Activated CD4-positive, CD25-positive, alpha-beta regulatory T cell (primary cell): ENCODE data around the gene CAMTA1.
"Not testable (repeated sequence)": the region's sequence is repeated elsewhere in the genome, so short reads cannot be mapped to it uniquely, and the experiment has no call there.

Experiments used
- DNase-seq, 4 experiments: peaks; one replicate each; lab custom pipeline; 2025; lab: John Stamatoyannopoulos, UW

CAMTA1 gene

GRCh38 chr1:7150724-7151280 lies 365.5 kb downstream of the CAMTA1 start:
- DNase-seq = no peak

- DNase-seq = no peak
Measured at GRCh38 chr1:7151978-7152377, 366.7 kb downstream of the CAMTA1 start.

DNA sequence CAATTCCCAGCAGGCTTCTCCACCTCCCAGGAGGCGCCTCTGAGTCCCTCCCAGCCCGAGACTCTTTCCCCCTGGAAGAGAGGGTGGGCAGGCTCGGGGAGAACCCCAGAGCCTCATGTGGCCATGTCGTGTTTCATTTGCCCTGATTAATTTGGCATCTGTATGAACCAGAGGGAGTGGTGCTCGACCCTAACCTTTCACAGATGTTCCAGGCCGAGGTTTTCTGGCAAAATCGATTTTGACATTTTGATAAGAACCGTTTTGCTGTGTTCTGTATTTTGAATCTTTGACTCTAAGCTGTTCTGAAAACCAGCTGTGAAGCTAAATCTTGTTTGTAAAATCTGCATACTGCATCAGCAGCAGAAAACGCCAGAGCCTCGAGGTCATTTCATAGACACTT lies 367.4 kb downstream of the CAMTA1 start:
- no peak for DNase-seq

DNA sequence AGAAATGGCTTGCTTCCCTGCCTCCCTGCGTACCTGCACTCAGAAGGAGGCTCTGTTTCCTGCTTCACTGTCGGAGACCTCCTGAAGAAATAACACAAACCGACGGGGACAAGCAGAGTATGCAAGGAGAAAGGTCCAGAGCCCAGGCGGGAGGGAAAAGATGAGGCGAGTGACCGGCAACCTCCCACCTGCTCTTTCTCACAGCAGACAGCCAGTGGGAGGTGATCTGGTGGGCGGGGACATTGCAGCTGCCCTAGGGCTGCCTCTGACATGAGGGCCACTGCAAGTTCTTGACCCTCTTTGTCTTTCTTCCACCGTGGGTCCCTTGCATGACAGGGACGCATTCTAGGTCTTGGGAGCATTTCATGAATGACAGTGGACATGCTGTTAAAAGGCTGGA lies 368.2 kb downstream of the CAMTA1 start:
- DNase-seq = no peak

DNA sequence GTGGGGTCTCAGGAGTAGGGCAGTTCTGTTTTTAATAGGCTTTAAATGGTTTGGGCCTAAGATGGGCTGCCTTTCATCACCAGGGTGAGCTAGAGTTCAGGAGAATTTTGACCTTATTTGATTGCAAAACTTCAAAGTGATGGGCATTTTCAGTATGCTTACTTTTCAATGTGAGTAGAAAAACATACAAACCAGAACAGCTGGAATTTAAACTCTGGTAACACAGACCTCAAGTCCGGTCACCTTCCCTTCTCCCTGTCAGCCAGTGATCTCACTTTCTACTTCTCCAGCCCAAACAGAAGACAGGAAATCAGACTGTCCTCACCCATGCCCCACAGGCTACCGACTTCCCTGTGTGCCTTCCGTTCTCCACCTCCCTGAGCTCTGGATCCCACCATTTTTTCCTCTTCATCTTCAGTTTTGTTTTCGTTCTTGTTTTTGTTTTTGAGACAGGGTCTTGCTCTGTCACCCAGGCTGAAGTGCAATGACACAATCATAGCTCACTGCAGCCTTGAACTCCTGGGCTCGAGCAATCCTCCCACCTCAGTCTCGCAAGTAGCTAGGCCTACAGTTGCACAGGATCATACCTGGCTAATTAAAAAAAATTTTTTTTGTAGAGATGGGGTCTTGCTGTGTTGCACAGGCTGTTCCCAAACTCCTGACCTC lies 374.0 kb downstream of the CAMTA1 start:
- DNase-seq = no peak

DNA sequence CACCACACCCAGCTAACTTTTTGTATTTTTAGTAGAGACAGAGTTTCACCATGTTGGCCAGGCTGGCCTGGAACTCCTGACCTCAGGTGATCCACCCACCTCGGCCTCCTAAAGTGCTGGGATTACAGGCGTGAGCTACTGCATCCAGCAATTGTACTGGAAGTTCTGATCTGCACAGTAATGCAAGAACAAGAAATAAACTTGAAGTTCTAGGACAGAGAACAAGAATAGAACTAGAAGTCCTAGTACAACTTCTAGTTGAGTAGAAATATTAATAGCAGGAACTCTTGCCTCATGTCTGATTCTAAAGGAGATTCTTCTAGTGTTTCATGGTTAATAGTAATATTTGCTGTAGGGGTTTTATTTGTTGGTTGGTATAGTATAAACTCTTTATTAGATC lies 383.3 kb downstream of the CAMTA1 start:
- DNase-seq = not testable (repeated sequence)

DNA sequence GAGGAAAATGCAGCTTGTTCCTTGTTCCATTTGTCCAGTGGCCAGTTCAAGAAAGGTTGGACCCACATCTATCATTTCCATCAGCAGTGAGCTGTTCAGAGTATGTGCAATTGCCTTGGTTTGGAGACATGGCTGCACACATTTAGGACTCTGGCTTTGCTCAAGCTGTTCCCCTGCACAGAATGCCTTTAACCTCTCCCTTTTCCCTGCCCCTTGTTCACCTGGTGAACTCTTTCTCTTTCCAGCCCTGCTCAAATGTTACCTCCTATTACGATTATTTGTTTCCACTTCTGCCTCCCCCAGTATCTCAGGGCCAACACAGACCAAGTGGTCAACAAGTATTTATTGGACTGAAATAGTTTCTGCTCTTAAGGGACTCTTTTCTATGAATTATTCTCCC lies 385.9 kb downstream of the CAMTA1 start:
- DNase-seq = no peak

DNA sequence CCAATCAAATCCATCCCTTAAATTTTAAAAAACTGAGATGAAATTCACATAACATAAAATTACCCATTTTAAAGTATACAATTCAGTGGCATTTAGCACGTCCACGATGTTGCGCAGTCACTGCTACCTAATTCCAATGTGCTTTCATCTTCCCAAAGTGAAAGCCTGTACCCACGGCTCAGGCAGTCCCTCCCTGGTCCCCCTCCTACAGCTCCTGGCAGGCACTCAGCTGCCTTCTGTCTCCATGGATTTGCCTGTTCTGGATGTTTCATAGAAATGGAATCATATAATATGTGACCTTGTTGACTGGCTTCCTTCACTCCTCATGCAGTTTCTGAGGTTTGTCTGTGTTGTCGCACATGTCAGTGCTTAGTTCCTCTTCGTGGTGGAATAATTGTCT lies 386.3 kb downstream of the CAMTA1 start:
- DNase-seq = no peak

DNA sequence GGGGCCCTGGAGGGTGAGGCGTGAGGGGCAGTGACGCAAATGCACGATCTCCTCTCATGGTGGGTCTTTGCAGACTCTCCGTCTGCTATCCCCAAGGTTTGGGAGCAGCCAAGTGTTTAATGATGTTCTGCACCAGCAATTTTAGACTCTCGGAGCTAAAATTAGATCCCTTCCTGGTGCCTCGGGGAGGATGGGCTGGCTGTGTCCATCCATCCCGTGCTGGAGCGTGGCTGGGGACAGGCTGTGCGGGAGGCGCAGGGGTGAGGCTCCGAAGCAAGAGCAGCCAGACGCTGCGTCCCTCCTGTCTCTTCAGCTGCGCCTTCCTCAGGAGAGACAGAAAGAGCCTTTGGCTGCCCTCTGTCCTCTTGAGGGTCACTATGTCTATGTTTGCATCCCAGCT lies 387.6 kb downstream of the CAMTA1 start:
- DNase-seq = no peak

GRCh38 chr1:7174561-7174960 lies 389.3 kb downstream of the CAMTA1 start:
- no peak for DNase-seq

- no peak for DNase-seq
Measured at GRCh38 chr1:7174980-7175906, 390.0 kb downstream of the CAMTA1 start.

GRCh38 chr1:7177021-7177420 lies 391.8 kb downstream of the CAMTA1 start:
- DNase-seq = no peak

- no peak for DNase-seq
Measured at GRCh38 chr1:7177438-7178146, 392.3 kb downstream of the CAMTA1 start.

- DNase-seq = no peak
Measured at GRCh38 chr1:7178336-7178735, 393.1 kb downstream of the CAMTA1 start.

DNA sequence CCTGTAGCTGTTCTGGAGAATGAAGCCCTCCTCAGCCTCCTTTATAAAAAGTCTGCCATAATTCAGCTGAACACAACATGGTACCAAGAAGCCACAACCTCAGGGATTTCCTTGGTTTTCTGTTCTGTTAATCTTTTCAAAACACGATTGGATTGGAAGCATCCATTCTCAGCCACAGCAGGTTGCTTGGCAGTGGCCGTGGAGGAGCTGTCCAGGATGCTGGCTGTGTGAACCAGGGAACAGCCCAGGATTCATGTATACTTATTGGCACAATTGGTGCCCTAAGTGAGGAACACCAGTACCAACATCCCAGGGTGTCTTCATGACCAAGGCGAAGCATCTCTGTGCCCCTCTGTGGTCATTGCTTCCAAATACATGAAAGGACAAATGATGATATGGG lies 393.5 kb downstream of the CAMTA1 start:
- DNase-seq = no peak

DNA sequence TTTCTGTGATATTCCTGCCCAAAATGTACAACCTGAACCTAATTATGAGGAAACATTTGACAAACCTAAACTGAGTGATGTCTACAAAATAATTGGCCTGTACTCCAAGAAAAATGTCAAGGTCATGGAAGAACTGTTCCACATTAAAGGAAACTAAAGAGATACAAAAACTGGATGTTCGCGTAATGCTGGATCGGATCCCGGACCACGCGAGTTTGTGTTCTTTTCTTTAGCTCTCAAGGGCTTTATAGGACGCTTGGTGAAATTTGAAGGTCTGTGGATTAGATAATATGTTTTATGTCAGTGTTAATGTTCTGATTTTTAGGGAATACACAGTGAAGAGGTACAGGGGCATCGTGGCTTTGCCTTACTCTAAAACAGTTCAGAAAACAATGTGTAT lies 400.5 kb downstream of the CAMTA1 start:
- DNase-seq = no peak

DNA sequence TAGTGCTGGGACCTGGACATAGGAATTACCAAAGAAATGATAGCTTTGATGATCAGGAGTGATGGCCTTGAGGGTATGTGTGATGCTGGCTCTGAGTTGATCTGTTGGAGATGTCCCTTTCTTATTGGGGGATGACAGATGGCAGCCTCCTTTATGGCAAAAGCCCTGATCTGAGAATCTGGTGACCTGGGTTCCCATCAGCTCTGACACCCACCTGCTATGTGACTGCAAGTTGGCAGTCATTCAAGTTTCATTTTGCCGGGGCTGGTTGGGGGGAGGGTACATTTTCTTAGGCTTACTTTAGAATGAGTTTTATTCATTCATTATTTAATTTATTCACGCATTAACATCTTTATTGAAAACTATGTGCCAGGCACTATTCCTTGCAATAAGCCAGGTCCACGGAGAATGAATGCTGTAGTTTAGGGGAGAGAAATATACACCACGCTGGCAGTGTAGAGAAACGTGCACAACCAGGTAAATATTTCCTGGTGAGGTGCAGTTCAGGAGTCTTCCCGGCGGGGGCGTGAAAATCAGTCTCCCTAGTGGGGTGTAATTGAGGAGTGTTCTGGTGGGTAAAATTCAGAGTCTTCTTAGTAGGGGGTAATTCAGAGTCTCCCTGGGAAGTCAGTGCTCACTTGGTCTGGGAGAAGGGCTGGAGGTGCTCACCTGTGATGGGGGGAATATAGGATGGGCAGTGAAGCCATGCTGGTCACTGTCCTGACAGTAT lies 401.3 kb downstream of the CAMTA1 start:
- no peak for DNase-seq

DNA sequence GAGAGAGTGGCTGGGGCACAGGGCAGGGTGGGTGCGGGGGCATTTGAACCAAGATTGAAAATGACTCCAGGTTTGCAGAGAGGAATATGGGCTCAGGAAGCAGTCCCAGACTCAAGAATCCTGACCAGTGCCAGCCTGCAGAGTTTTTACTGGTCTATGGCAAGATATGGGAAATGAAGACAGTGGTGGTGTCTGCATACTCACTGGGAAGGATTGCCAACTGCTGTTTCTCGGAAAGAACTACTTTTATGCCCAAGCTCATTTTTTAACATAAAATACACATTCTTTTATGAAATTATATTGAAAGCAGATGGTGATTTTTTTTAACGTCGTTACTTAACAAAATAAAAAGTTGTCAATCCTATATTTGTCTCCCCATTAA lies 401.8 kb downstream of the CAMTA1 start:
- DNase-seq = no peak

DNA sequence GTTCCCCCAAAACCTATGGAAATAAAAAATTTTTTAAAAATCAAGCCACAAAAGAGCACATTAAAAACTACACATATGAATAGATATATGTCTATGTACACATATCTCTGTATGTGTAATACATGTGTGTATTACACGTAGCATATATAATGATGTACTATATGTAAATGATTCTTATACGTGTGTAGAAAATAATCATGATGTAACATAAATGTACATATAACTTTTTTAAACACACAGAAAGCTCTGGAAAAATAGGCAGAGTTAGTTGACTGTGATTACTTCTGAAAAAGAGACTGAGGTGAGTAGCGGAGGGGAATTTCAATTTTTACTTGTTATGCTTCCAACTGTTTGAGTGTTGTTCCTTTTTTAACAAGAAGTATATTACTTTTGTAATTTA lies 405.0 kb downstream of the CAMTA1 start:
- no peak for DNase-seq

- DNase-seq = no peak
Measured at GRCh38 chr1:7192453-7192852, 407.2 kb downstream of the CAMTA1 start.

DNA sequence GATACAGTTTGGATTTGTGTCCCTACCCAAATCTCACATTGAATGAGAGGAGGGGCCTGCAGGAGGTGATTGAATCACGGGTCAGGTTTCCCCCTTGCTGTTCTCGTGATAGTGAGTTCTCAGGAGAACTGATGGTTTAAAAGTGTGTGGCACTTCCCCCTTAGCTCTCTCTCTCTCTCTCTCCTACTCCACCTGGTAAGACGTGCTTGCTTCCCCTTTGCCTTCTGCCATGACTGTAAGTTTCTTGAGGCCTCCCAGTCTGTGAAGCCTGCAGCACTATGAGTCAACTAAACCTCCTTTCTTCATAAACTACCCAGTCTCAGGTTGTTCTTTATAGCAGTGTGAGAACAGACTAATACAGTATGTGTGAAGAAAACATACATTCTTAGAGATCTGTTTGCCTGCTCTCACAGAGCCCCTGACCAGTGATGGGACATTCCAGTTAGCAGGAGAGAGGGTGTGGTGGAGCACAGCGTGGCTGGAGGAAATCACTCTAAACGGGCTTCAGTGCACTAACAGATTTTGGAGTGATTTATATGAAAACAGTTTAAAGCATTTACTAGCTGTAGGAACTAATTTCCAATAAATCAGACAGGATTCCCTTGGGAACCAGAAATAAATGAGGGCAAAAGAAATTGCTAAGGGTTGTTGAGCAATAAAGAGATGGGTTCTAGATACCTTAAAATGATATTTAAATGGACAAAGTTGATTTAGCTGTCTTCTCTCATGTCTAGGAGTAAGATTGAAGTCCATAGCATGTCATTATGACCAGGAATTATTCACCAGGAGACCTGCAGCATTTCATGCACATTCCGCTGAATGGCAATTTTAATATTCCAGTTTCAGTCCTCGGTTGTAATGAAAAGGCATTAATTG lies 411.0 kb downstream of the CAMTA1 start:
- DNase-seq = no peak
